H9 (cell line): ENCODE results near the gene WDR33. TPM values are rescaled to one million over a fixed set of nuclear protein-coding genes. Genes with fewer than 3 reads are reported as not detected.

Experiments used
- DNase-seq: peaks from one replicate; pipeline ENCODE4 v3.0.0-alpha.2; 2017
- H2AFZ ChIP-seq: one replicate; pipeline ENCODE4 v1.6.1; 2013; ENCODE audit warnings: mild to moderate bottlenecking, low read length, control low read depth, moderate library complexity
- H2AK5ac ChIP-seq: 2 replicates; pipeline ENCODE4 v1.6.1; 2013; ENCODE audit warnings: low read length, control low read depth, mixed read lengths; ENCODE audit not compliant: insufficient read length
- H2BK120ac ChIP-seq: one replicate; pipeline ENCODE4 v1.6.1; 2013; ENCODE audit warnings: low read depth, mild to moderate bottlenecking, low read length, control low read depth, inconsistent platforms; ENCODE audit not compliant: poor library complexity, severe bottlenecking
- H2BK12ac ChIP-seq: 2 replicates; pipeline ENCODE4 v1.6.1; 2013; ENCODE audit warnings: low read length, control low read depth, mixed read lengths, low read depth; ENCODE audit not compliant: insufficient read length
- H2BK15ac ChIP-seq: 2 replicates; pipeline ENCODE4 v1.6.1; 2013; ENCODE audit warnings: low read depth, low read length, control low read depth
- H2BK20ac ChIP-seq: one replicate; pipeline ENCODE4 v1.6.1; 2013; ENCODE audit warnings: low read depth, mild to moderate bottlenecking, low read length, control low read depth, inconsistent platforms; ENCODE audit not compliant: poor library complexity, severe bottlenecking
- H2BK5ac ChIP-seq: 2 replicates; pipeline ENCODE4 v1.6.1; 2013; ENCODE audit warnings: low read length, control low read depth, mixed read lengths; ENCODE audit not compliant: insufficient read length
- H3K14ac ChIP-seq: 2 replicates; pipeline ENCODE4 v1.6.1; 2013; ENCODE audit warnings: low read length, control low read depth; ENCODE audit not compliant: insufficient read depth
- H3K18ac ChIP-seq: 2 replicates; pipeline ENCODE4 v1.6.1; 2013; ENCODE audit warnings: low read depth, mild to moderate bottlenecking, mixed read lengths, low read length, control low read depth; ENCODE audit not compliant: insufficient read length
- H3K23ac ChIP-seq: 2 replicates; pipeline ENCODE4 v1.6.1; 2013; ENCODE audit warnings: low read length, control low read depth, mixed read lengths, low read depth; ENCODE audit not compliant: insufficient read length
- H3K23me2 ChIP-seq: 2 replicates; pipeline ENCODE4 v1.6.1; 2013; ENCODE audit warnings: low read depth, mild to moderate bottlenecking, mixed read lengths, low read length, control low read depth; ENCODE audit not compliant: insufficient read length, poor library complexity, severe bottlenecking
- H3K27ac ChIP-seq: 2 replicates; pipeline ENCODE4 v1.5.1; 2013; ENCODE audit warnings: low read length, control low read depth, mixed read lengths, low read depth; ENCODE audit not compliant: insufficient read length
- H3K27me3 ChIP-seq: 2 replicates; pipeline ENCODE4 v1.6.1; 2013; ENCODE audit warnings: low read length, control low read depth, inconsistent platforms; ENCODE audit not compliant: insufficient read depth
- H3K4ac ChIP-seq: 2 replicates; pipeline ENCODE4 v1.6.1; 2013; ENCODE audit warnings: low read depth, mild to moderate bottlenecking, control low read depth, inconsistent platforms, low read length, moderate library complexity
- H3K4me1 ChIP-seq: 2 replicates; pipeline ENCODE4 v1.6.1; 2013; ENCODE audit warnings: low read length, control low read depth, inconsistent platforms; ENCODE audit not compliant: insufficient read depth
- H3K4me2 ChIP-seq: 2 replicates; pipeline ENCODE4 v1.6.1; 2013; ENCODE audit warnings: low read length, control low read depth, mixed read lengths; ENCODE audit not compliant: insufficient read length, insufficient read depth
- H3K56ac ChIP-seq: 2 replicates; pipeline ENCODE4 v1.6.1; 2013; ENCODE audit warnings: low read depth, mild to moderate bottlenecking, mixed read lengths, low read length, control low read depth; ENCODE audit not compliant: insufficient read length
- H3K79me1 ChIP-seq: 2 replicates; pipeline ENCODE4 v1.6.1; 2013; ENCODE audit warnings: low read depth, mild to moderate bottlenecking, moderate library complexity, low read length, control low read depth, inconsistent platforms; ENCODE audit not compliant: insufficient read depth, poor library complexity, severe bottlenecking
- H3K79me2 ChIP-seq: 2 replicates; pipeline ENCODE4 v1.6.1; 2013; ENCODE audit warnings: low read length, control low read depth, inconsistent platforms; ENCODE audit not compliant: insufficient read depth
- H3K9ac ChIP-seq: 2 replicates; pipeline ENCODE4 v1.6.1; 2013; ENCODE audit warnings: low read length, control low read depth, mixed read lengths; ENCODE audit not compliant: insufficient read length; ENCODE audit errors: extremely low read depth
- H3K9me3 ChIP-seq: one replicate; pipeline ENCODE4 v1.6.1; 2013; ENCODE audit warnings: low read depth, low read length, inconsistent platforms; ENCODE audit not compliant: control insufficient read depth
- H3T11ph ChIP-seq: one replicate; pipeline ENCODE4 v1.6.1; 2013; ENCODE audit warnings: mild to moderate bottlenecking, low read length, control low read depth, inconsistent platforms
- H4K20me1 ChIP-seq: one replicate; pipeline ENCODE4 v1.6.1; 2013; ENCODE audit not compliant: control insufficient read depth, insufficient read length, insufficient read depth
- H4K5ac ChIP-seq: 2 replicates; pipeline ENCODE4 v1.6.1; 2013; ENCODE audit warnings: low read depth, mild to moderate bottlenecking, mixed read lengths, low read length, control low read depth; ENCODE audit not compliant: insufficient read length
- H4K8ac ChIP-seq: replicated peaks from 2 replicates; pipeline ENCODE4 v1.6.1; 2013; ENCODE audit warnings: low read length, control low read depth, mixed read lengths, low read depth; ENCODE audit not compliant: insufficient read length
- H4K91ac ChIP-seq: 2 replicates; pipeline ENCODE4 v1.6.1; 2013; ENCODE audit warnings: low read depth, mild to moderate bottlenecking, moderate library complexity, mixed read lengths, low read length, control low read depth; ENCODE audit not compliant: insufficient read length
- H3K27ac Mint-ChIP-seq, 3 experiments: 2 replicates in 2 of 3; 3 replicates in 1 of 3; pipeline ENCODE4 v1.8.0; 2020 to 2021; ENCODE audit warnings: mixed read lengths in 3 of 3, mild to moderate bottlenecking in 1 of 3, moderate library complexity in 1 of 3
- H3K27me3 Mint-ChIP-seq: 2 replicates; pipeline ENCODE4 v1.8.0; 2021; ENCODE audit warnings: low read depth, mild to moderate bottlenecking, moderate library complexity, mixed read lengths
- H3K36me3 Mint-ChIP-seq, 3 experiments: 2 replicates in 2 of 3; 3 replicates in 1 of 3; pipeline ENCODE4 v1.8.0; 2020 to 2021; ENCODE audit warnings: low read depth in 3 of 3, mixed read lengths in 3 of 3; ENCODE audit not compliant: insufficient read depth in 1 of 3
- H3K4me1 Mint-ChIP-seq, 2 experiments: 2 replicates each; pipeline ENCODE4 v1.8.0; 2020; ENCODE audit warnings: mixed read lengths in 2 of 2
- H3K4me3 Mint-ChIP-seq, 2 experiments: 2 replicates in 1 of 2; 3 replicates in 1 of 2; pipeline ENCODE4 v1.8.0; 2020 to 2021; ENCODE audit warnings: mild to moderate bottlenecking in 2 of 2, mixed read lengths in 2 of 2, moderate library complexity in 1 of 2
- H3K9me3 Mint-ChIP-seq, 2 experiments: 2 replicates in 1 of 2; 3 replicates in 1 of 2; pipeline ENCODE4 v1.8.0; 2020; ENCODE audit warnings: mild to moderate bottlenecking in 2 of 2, mixed read lengths in 2 of 2, moderate library complexity in 1 of 2
- CTCF ChIP-seq: fragments of 200-600 bp; sonication (generic); conservative IDR thresholded peaks from 3 replicates; pipeline ENCODE4 v1.8.0; 2021; ENCODE audit warnings: antibody characterized with exemption, mild to moderate bottlenecking
- WGBS: extraction: QIAGEN DNeasy Blood & Tissue Kit; methylation state at CpG from one replicate; pipeline ENCODE4 v1.1.7; 2013; ENCODE audit warnings: missing lambda C conversion rate, low lambda C conversion rate, mixed read lengths; ENCODE audit not compliant: insufficient read length; ENCODE audit errors: extremely low coverage; 5-methylcytosine and 5-hydroxymethylcytosine counted together
- total RNA-seq: library from RNA; stranded (reverse); gene quantifications from 2 replicates; pipeline ENCODE4 v1.2.1, GENCODE V29; 2021

Gene WDR33
- total RNA-seq, 1 experiment from 2014 or later: 86.0 TPM

DNA sequence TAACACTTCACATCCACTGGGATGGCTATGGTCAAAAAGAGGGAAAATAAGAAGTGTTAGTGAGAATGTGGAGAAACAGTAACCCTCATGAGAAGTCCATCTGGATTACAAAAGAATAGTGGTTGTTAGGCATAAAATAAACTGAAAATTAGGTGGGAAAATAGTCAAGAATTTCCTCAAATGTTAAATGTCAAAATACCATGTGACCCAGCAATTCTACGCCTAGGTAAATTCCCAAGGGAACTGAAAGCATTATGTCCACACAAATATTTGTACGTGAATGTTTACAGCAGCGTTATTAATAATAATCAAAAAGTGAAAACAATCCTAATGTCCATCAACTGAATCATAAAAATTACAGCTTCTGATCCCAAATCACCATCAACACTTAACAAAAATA is 11.0 kb downstream of the WDR33 start:
- H4K91ac ChIP-seq: no peak overlapping the region
- H2BK120ac ChIP-seq: no peak overlapping the region
- peaks cover 0 to 2% of the 10 kb centered on the region in 2 experiments; a peak in 2 of 4 replicates for H3K4me1 Mint-ChIP-seq
- H4K5ac ChIP-seq: no peak overlapping the region
- no peaks in the 10 kb centered on the region for H3K27me3 Mint-ChIP-seq
- peaks cover 3% of the 10 kb centered on the region for H3K79me1 ChIP-seq
- no peak overlapping the region for H3K4me3 Mint-ChIP-seq
- no peak for TF ChIP-seq CTCF
- H3K27ac Mint-ChIP-seq: 0 out of 7 replicates have a peak overlapping the region, but pooled peaks of 1 of the 3 experiments have one; percentile 28
- no peak overlapping the region for H3K27ac ChIP-seq
- H3K23me2 ChIP-seq: no peaks in the 10 kb centered on the region
- H2AK5ac ChIP-seq: no peak overlapping the region
- no peak overlapping the region for H3K4ac ChIP-seq
- no peak overlapping the region for H3K4me2 ChIP-seq
- peaks cover 5 to 26% (median 23%) of the 10 kb centered on the region in 3 experiments for H3K36me3 Mint-ChIP-seq
- H3K79me2 ChIP-seq: peaks cover 49% of the 10 kb centered on the region; the same call in 1 of the 2 replicates
- no peak overlapping the region for H3K56ac ChIP-seq
- H2BK12ac ChIP-seq: no peak overlapping the region
- no CpG with 5 or more reads among the region's 3 CpGs for WGBS
- no peak overlapping the region for H4K8ac ChIP-seq
- no peak for DNase-seq
- H3K9me3 Mint-ChIP-seq: no peaks in the 10 kb centered on the region
- no peak overlapping the region for H2BK20ac ChIP-seq
- no peak overlapping the region for H2BK5ac ChIP-seq
- no peak overlapping the region for H3K9ac ChIP-seq
- H3K27me3 ChIP-seq: no peaks in the 10 kb centered on the region
- no peak overlapping the region for H3K23ac ChIP-seq
- no peaks in the 10 kb centered on the region for H3K4me1 ChIP-seq
- no peak overlapping the region for H3K18ac ChIP-seq
- no peak overlapping the region for H2BK15ac ChIP-seq
- no peaks in the 10 kb centered on the region for H4K20me1 ChIP-seq
- H3T11ph ChIP-seq: no peak overlapping the region
- H3K9me3 ChIP-seq: no peaks in the 10 kb centered on the region
- no peak overlapping the region for H3K14ac ChIP-seq
- no peak overlapping the region for H2AFZ ChIP-seq
